Activated naive CD4-positive, alpha-beta T cell treated with anti-CD3 and anti-CD28 coated beads, Interleukin-2, amount 10 ng/mL, durations not matched to agents 7 days and 5 days (primary cell): ENCODE measurements around the gene TMTC3.
"Not testable (repeated sequence)": the region's sequence is repeated elsewhere in the genome, so short reads cannot be mapped to it uniquely, and the experiment has no call there.

Experiments
- CTCF ChIA-PET: fragments of 350-600 bp; sonication (Branson Sonifier 250); formaldehyde crosslinking; loops from one replicate; lab custom pipeline; 2021; ENCODE audit warnings: antibody characterized with exemption; lab: Charles Lee
- DNase-seq: peaks from one replicate; pipeline ENCODE4 v3.0.0-alpha.2; 2020
- H3K27ac Mint-ChIP-seq: one replicate; pipeline ENCODE4 v1.8.0; 2021; ENCODE audit warnings: mild to moderate bottlenecking, moderate library complexity, mixed read lengths
- H3K27me3 Mint-ChIP-seq: one replicate; pipeline ENCODE4 v1.8.0; 2021; ENCODE audit warnings: mild to moderate bottlenecking, mixed read lengths
- H3K36me3 Mint-ChIP-seq: one replicate; pipeline ENCODE4 v1.8.0; 2021; ENCODE audit warnings: mixed read lengths
- H3K4me1 Mint-ChIP-seq: one replicate; pipeline ENCODE4 v1.8.0; 2021; ENCODE audit warnings: mixed read lengths
- H3K4me3 Mint-ChIP-seq: one replicate; pipeline ENCODE4 v1.8.0; 2021; ENCODE audit warnings: mild to moderate bottlenecking, moderate library complexity, mixed read lengths
- H3K9me3 Mint-ChIP-seq: one replicate; pipeline ENCODE4 v1.8.0; 2021; ENCODE audit warnings: mixed read lengths

Gene TMTC3

DNA sequence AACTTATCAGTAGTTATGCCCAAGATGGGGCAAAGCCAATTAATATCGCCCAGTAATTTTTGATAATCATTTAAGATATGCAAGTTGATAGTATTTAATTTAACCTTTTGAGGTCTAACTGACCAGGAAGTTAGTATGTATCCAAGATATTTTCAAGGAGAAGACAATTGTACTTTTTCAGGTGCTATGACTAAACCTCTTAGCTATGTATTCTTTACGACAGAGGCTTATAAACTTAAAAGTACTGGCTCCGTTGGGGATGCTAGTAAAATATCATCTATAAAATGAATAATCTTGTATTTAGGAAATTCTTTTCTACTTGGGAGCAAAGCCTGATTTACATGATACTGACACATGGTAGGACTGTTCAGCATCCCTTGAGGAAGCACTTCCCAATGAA is 40.3 kb downstream of the TMTC3 start:
- Mint-ChIP-seq H3K36me3 (peaks cover 15% of the 10 kb centered on the region), H3K4me3 (no peak overlapping the region), H3K27ac (no peak overlapping the region), H3K27me3 (no peaks in the 10 kb centered on the region), H3K9me3 (no peaks in the 10 kb centered on the region), H3K4me1 (no peaks in the 10 kb centered on the region)
- CTCF ChIA-PET, result no interaction called here
- no peak for DNase-seq

DNA sequence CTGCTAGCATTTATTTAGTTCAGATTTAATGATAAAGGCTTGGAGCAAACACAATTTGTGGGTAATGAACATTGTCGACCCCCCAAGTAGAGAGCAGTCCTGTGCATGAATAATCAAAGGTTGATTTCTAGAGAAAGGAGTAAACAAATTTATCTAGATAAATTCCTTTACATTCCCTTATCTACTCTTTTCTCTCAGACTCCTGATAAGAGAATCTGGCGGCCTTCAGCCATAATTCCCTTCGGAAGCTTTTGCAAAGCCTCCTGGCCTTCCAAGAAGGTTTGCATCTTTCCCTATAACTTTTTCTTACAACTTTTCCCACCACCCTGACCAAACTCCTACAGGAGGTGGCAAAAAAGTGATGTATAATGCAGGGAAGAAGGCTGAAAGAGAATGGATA is 42.1 kb downstream of the TMTC3 start:
- Mint-ChIP-seq H3K27ac (no peak overlapping the region), H3K27me3 (no peaks in the 10 kb centered on the region), H3K36me3 (peaks cover 15% of the 10 kb centered on the region), H3K9me3 (no peaks in the 10 kb centered on the region), H3K4me3 (no peak overlapping the region), H3K4me1 (no peaks in the 10 kb centered on the region)
- CTCF ChIA-PET, result no interaction called here
- no peak for DNase-seq

DNA sequence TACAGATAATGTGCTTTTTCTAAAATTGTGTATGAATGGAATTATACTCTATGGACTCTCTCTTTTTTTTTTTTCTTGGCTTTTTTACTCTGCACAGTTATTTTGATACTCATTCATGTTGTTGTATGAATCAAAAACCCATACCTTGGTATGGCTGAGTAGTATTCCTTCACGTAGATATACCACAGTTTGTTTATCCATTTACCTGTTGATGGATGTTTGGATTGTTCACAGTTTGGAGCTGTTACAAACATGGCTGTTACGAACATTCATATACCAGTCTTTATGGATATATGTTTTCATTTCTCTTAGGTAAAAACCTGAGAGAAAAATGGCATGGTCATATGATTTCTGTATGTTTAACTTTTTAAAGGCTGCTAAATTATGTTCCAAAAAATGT is 43.2 kb downstream of the TMTC3 start:
- H3K27me3 Mint-ChIP-seq, result no peaks in the 10 kb centered on the region
- DNase-seq, result no peak
- no peaks in the 10 kb centered on the region for H3K9me3 Mint-ChIP-seq
- H3K27ac Mint-ChIP-seq, result no peak overlapping the region
- H3K4me1 Mint-ChIP-seq, result no peaks in the 10 kb centered on the region
- no peak overlapping the region for H3K4me3 Mint-ChIP-seq
- CTCF ChIA-PET, result no interaction called here
- peaks cover 7% of the 10 kb centered on the region for H3K36me3 Mint-ChIP-seq

DNA sequence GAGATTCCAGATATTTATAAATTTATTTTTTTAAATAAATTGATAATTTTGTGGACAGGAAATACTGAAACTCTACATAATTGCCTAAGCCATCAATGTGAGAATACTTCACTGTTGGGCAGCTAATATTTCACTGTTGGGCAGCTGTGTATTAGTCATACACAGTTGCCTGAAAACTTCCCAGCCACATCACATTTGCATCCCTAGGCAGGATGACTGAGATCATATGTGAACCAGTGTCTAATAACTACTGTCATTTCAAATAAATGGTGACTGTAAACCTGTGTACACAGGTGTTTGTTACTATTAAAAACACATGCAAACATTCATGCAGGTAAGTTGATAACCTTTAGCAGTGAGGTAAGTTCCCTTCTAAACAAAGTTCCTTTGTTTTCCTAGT is 43.9 kb downstream of the TMTC3 start:
- CTCF ChIA-PET, result no interaction called here
- Mint-ChIP-seq H3K4me3 (no peak overlapping the region), H3K9me3 (no peaks in the 10 kb centered on the region), H3K36me3 (peaks cover 5% of the 10 kb centered on the region), H3K27ac (no peak overlapping the region), H3K4me1 (no peaks in the 10 kb centered on the region), H3K27me3 (no peaks in the 10 kb centered on the region)
- DNase-seq, result no peak

DNA sequence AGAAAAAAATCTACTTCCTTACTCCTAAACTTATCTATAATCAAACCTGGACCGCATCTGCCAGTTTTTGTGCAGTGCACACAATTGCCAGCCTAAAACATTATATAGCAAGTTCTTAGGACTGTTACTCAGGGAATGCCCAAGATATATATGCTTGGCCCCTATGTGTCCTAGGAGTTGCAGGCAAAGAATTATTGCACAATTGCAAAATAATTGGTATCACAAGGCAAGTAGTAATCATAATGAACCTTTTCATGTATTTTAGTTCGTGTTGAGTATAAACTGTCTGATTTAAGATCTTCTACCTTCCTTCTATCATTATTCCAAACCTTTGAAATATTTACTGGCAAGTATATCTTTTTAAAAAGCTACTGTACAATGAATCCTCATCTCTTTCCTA is 45.5 kb downstream of the TMTC3 start:
- H3K9me3 Mint-ChIP-seq, result no peaks in the 10 kb centered on the region
- DNase-seq, result no peak
- no peaks in the 10 kb centered on the region for H3K4me1 Mint-ChIP-seq
- no peak overlapping the region for H3K4me3 Mint-ChIP-seq
- peaks cover 3% of the 10 kb centered on the region for H3K36me3 Mint-ChIP-seq
- no peaks in the 10 kb centered on the region for H3K27me3 Mint-ChIP-seq
- CTCF ChIA-PET, result no interaction called here
- no peak overlapping the region for H3K27ac Mint-ChIP-seq

DNA sequence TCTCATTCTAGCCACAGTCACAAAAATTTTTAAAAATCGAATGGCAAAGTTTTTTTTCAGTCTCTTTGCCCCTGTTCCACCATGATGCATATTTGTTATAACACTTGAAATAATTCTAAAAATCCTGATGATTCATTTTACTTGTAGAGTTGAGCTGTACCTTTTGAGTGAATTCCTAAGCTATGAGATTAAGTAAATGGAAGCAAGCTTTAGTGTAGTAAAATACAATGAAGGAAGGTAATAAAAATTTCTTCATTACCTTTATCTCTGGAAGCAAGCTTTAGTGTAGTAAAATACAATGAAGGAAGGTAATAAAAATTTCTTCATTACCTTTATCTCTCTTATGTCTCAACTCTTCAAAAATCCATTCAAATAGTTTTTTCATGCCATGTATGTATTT is 46.1 kb downstream of the TMTC3 start:
- CTCF ChIA-PET, result no interaction called here

DNA sequence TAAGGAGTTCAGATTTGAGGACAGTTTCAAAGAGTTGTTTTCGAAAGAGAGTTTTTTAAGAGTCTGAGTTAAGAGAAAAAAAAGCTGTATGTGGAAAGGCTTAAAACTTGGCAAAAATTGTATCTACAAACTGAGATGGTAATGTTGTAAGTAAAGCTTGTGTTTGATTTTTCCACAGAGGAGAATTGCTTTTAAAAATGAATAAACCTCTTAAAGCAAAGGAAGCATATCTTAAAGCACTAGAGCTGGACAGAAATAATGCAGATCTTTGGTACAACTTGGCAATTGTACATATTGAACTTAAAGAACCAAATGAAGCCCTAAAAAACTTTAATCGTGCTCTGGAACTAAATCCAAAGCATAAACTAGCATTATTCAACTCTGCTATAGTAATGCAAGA is 50.3 kb downstream of the TMTC3 start:
- Mint-ChIP-seq H3K27me3 (no peaks in the 10 kb centered on the region), H3K27ac (no peak overlapping the region), H3K36me3 (peaks cover 14% of the 10 kb centered on the region), H3K9me3 (no peaks in the 10 kb centered on the region), H3K4me1 (no peaks in the 10 kb centered on the region), H3K4me3 (no peak overlapping the region)
- CTCF ChIA-PET, result no interaction called here
- no peak for DNase-seq

More for the DNA sequence above, 46.1 kb downstream of the TMTC3 start:
- Mint-ChIP-seq H3K9me3 (no peaks in the 10 kb centered on the region), H3K36me3 (peaks cover 3% of the 10 kb centered on the region), H3K27me3 (no peaks in the 10 kb centered on the region), H3K4me1 (no peaks in the 10 kb centered on the region), H3K27ac (no peak overlapping the region), H3K4me3 (no peak overlapping the region)
- no peak for DNase-seq

DNA sequence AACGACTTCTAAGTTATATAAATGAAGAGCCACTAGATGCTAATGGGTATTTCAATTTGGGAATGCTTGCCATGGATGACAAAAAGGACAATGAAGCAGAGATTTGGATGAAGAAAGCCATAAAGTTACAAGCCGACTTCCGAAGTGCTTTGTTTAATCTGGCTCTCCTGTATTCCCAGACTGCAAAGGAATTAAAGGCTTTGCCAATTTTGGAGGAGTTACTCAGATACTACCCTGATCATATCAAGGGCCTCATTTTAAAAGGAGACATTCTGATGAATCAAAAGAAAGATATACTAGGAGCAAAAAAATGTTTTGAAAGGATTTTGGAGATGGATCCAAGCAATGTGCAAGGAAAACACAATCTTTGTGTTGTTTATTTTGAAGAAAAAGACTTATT is 52.8 kb downstream of the TMTC3 start:
- Mint-ChIP-seq H3K27me3 (no peaks in the 10 kb centered on the region), H3K36me3 (peaks cover 13% of the 10 kb centered on the region), H3K4me3 (no peak overlapping the region), H3K27ac (no peak overlapping the region), H3K4me1 (no peaks in the 10 kb centered on the region), H3K9me3 (no peaks in the 10 kb centered on the region)
- no peak for DNase-seq
- CTCF ChIA-PET, result no interaction called here

DNA sequence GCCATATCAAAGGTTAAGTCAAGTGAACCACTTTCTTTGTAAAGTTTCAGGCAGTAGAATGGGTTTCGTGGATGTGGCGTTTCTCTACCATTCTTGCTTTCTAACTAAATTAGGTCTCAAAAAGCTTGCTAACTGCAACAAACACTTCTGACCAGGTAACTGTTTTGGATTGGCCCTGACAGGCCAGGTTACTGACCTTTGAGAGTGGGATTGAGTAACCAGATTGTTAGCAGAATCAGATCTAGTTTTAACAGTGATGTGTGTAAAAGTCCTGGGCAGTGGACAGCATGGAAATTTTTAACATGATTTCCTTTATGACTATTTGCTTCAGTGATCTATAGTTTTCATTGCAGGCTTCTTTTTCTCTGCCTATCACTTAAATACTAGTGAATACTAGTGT is 57.9 kb downstream of the TMTC3 start:
- no peaks in the 10 kb centered on the region for H3K27me3 Mint-ChIP-seq
- no peak for DNase-seq
- peaks cover 7% of the 10 kb centered on the region for H3K36me3 Mint-ChIP-seq
- H3K4me3 Mint-ChIP-seq, result no peak overlapping the region
- H3K9me3 Mint-ChIP-seq, result peaks cover 5% of the 10 kb centered on the region
- no peaks in the 10 kb centered on the region for H3K4me1 Mint-ChIP-seq
- H3K27ac Mint-ChIP-seq, result no peak overlapping the region
- CTCF ChIA-PET, result no interaction called here

DNA sequence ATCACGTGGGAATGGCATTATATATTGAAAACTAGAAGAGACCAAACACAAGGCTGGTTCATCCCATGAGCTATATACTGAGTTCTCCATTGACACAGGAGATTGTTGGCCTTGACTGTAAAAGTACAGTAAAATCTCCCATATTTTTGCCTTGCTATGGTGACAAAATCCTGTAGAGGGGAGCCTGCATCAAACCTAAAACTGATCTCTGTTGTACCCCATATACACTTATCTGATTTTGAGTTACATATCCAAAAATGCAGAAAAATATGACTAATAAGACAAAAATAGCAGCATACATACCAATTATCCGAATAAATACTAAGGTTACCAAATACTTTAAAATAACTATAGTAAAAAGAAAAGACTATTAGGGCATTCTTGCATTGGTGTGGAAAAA is 60.4 kb downstream of the TMTC3 start:
- no peaks in the 10 kb centered on the region for H3K27me3 Mint-ChIP-seq
- CTCF ChIA-PET, result no interaction called here
- H3K9me3 Mint-ChIP-seq, result peaks cover 5% of the 10 kb centered on the region
- no peak overlapping the region for H3K27ac Mint-ChIP-seq
- no peaks in the 10 kb centered on the region for H3K4me1 Mint-ChIP-seq
- DNase-seq, result no peak
- H3K4me3 Mint-ChIP-seq, result no peak overlapping the region
- H3K36me3 Mint-ChIP-seq, result no peaks in the 10 kb centered on the region

DNA sequence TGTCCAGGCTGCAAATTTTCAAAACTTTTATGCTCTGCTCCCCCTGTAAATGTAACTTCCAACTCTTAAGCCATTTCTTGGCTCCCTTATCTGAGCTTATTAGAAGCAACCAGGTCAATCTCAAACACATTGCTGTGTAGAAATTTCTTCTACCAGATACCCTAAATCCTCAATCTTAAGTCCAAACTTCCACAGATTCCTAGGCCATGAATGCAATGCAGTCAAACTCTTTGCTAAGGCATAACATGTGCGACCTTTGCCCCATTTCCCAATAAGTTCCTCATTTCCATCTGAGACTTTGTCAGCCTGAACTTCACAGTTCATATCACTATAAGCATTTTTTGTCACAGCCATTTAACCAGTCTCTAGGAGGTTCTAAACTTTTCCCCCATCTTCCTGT is 64.5 kb downstream of the TMTC3 start:
- peaks cover 18% of the 10 kb centered on the region for H3K9me3 Mint-ChIP-seq
- H3K4me1 Mint-ChIP-seq, result no peaks in the 10 kb centered on the region
- no peaks in the 10 kb centered on the region for H3K27me3 Mint-ChIP-seq
- no peak overlapping the region for H3K27ac Mint-ChIP-seq
- CTCF ChIA-PET, result no interaction called here
- H3K36me3 Mint-ChIP-seq, result no peaks in the 10 kb centered on the region
- no peak for DNase-seq
- H3K4me3 Mint-ChIP-seq, result no peak overlapping the region

DNA sequence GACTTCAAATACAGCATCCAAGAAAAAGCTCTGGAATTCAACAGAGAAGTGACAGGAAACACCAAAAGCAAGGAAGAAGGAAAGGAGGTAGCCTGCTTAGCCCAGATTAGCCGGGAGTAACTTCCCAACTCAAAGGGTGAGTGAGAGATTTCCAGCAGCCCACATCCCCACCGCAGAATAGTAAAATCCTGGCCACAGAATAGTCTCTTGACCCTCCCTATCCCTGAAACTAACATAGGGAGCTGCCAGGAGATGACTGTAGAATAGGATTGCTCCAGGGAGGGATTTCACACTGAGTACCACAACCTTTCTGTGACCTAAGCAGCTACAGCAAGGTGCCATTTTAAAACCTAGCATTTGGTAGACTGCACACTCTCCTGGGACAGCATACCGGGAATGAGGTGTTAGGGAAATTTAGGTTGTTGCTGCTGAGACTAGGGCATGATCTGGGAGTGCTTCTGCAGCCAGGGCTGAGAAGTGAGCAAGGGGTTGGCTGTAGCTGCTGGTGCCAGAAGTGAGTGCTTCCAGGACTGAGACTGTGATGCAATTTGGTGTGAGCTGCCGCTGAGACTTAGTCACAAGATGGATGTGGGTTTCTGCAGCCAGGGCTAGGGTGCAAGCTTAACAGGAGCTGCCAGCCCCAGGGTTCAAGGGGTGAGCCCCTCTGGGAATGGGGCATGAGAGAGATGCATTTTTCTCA is 66.0 kb downstream of the TMTC3 start:
- no peaks in the 10 kb centered on the region for H3K4me1 Mint-ChIP-seq
- DNase-seq, result no peak
- no peak overlapping the region for H3K27ac Mint-ChIP-seq
- H3K36me3 Mint-ChIP-seq, result no peaks in the 10 kb centered on the region
- no peaks in the 10 kb centered on the region for H3K27me3 Mint-ChIP-seq
- peaks cover 22% of the 10 kb centered on the region for H3K9me3 Mint-ChIP-seq
- no peak overlapping the region for H3K4me3 Mint-ChIP-seq
- CTCF ChIA-PET, result no interaction called here

DNA sequence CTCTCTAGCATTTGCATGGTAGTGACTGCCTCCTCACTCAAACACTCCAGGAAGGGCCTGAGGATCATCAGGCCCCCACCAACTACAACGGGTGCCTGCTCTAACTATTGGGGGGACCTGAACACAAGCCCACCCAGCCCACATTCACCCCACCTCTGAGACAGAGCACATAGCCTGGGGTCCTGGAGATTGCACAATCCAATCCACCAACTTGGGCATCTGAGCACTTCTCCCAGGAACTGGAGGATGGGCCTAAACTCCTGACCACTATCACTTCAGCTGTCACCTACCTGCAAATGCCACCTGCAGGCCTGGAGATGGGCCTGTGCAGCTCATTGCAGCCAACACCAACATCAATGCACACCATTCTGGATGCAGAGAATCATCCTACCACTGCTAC is 66.6 kb downstream of the TMTC3 start:
- H3K36me3 Mint-ChIP-seq, result no peaks in the 10 kb centered on the region
- H3K27me3 Mint-ChIP-seq, result no peaks in the 10 kb centered on the region
- H3K4me1 Mint-ChIP-seq, result no peaks in the 10 kb centered on the region
- peaks cover 22% of the 10 kb centered on the region for H3K9me3 Mint-ChIP-seq
- DNase-seq, result no peak
- CTCF ChIA-PET, result no interaction called here
- H3K27ac Mint-ChIP-seq, result no peak overlapping the region
- no peak overlapping the region for H3K4me3 Mint-ChIP-seq

DNA sequence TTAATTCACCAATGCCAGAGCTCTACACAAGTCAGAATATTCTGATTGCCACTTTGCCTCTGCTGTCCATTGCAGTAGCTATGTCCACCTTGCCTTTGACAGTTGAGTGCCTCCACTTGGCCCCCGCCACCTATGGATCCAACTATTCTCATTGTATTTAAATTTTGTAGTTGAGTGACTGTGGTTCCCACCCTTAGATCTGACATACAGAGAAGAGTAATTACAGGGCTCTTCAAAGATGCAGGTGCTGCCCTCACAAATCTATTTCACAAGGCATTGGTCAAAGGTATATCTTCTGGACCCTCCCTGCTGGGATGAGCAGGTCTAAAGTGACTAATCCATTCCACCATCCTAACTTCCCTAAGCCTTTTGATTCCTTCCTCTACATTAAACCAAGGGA is 68.2 kb downstream of the TMTC3 start:
- H3K27ac Mint-ChIP-seq, H3K36me3 Mint-ChIP-seq, H3K27me3 Mint-ChIP-seq, H3K4me1 Mint-ChIP-seq, CTCF ChIA-PET, DNase-seq, H3K4me3 Mint-ChIP-seq: not testable (repeated sequence)
- peaks cover 21% of the 10 kb centered on the region for H3K9me3 Mint-ChIP-seq

DNA sequence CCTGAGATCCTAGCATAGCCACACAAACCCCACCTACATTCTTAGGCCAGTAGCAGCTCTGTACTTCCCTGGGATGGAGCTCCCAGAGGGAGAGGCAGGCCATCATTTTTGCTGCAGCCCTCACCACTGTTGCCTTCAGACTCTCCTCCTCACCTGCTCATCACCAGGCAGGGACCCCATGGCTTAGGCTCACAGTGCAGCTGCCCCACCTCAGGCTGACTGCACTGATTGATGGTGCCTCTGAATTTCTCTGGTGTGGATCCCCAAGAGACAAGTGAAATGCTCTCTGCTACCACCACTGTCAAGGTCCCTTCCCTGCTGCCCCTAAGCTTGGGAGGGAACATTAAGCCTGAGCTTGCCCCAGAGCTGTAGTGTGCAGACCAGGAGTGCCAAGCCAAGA is 76.2 kb downstream of the TMTC3 start:
- Mint-ChIP-seq H3K4me1 (no peaks in the 10 kb centered on the region), H3K9me3 (peaks cover 10% of the 10 kb centered on the region), H3K27ac (no peak overlapping the region), H3K4me3 (no peak overlapping the region), H3K36me3 (no peaks in the 10 kb centered on the region), H3K27me3 (no peaks in the 10 kb centered on the region)
- DNase-seq, result no peak
- CTCF ChIA-PET, result no interaction called here

DNA sequence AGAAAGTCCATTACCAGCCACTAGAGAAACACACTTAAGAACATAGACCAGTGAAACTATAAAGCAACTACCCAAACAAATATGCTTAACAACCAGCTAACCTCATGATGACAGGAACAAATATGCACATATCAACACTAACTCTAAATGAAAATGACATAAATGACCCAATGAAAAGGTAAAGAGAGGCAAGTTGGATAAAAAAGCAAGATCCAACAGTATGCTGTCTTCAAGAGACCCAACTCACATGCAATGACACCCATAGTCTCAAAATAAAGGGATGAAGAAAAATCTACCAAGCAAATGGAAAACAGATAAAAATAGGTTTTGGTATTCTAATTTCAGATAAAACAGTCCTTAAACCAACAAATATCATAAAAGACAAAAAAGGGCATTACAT is 77.8 kb downstream of the TMTC3 start:
- H3K4me3 Mint-ChIP-seq, result no peak overlapping the region

More for the DNA sequence above, 77.8 kb downstream of the TMTC3 start:
- CTCF ChIA-PET, result no interaction called here
- Mint-ChIP-seq H3K36me3 (no peaks in the 10 kb centered on the region), H3K9me3 (peaks cover 6% of the 10 kb centered on the region), H3K27me3 (no peaks in the 10 kb centered on the region), H3K4me1 (no peaks in the 10 kb centered on the region), H3K27ac (no peak overlapping the region)
- no peak for DNase-seq
